Ishikawa (cell line): ENCODE measurements around the gene POLD3.

Experiments
- CEBPB ChIP-seq: IDR thresholded peaks from 2 replicates; pipeline ENCODE4 v1.6.1; 2012
- CREB1 ChIP-seq: IDR thresholded peaks from 2 replicates; pipeline ENCODE4 v1.6.1; 2012; ENCODE audit warnings: low read depth
- EP300 ChIP-seq: IDR thresholded peaks from 2 replicates; pipeline ENCODE4 v1.6.1; 2012; ENCODE audit warnings: borderline replicate concordance
- MAX ChIP-seq: IDR thresholded peaks from 2 replicates; pipeline ENCODE4 v1.6.1; 2012
- RAD21 ChIP-seq: IDR thresholded peaks from 2 replicates; pipeline ENCODE4 v1.6.1; 2012; ENCODE audit warnings: low read depth
- REST ChIP-seq: IDR thresholded peaks from 2 replicates; pipeline ENCODE4 v1.6.1; 2012; ENCODE audit warnings: low read depth, mild to moderate bottlenecking
- TAF1 ChIP-seq: IDR thresholded peaks from 2 replicates; pipeline ENCODE4 v1.6.1; 2012; ENCODE audit warnings: low read depth, mild to moderate bottlenecking
- TCF12 ChIP-seq: IDR thresholded peaks from 2 replicates; pipeline ENCODE4 v1.6.1; 2012; ENCODE audit warnings: low read depth
- USF1 ChIP-seq: IDR thresholded peaks from 2 replicates; pipeline ENCODE4 v1.6.1; 2012
- YY1 ChIP-seq: IDR thresholded peaks from 2 replicates; pipeline ENCODE4 v1.6.1; 2012; ENCODE audit warnings: low read depth
- ZBTB7A ChIP-seq: IDR thresholded peaks from 2 replicates; pipeline ENCODE4 v1.6.1; 2012; ENCODE audit warnings: low read depth

DNA sequence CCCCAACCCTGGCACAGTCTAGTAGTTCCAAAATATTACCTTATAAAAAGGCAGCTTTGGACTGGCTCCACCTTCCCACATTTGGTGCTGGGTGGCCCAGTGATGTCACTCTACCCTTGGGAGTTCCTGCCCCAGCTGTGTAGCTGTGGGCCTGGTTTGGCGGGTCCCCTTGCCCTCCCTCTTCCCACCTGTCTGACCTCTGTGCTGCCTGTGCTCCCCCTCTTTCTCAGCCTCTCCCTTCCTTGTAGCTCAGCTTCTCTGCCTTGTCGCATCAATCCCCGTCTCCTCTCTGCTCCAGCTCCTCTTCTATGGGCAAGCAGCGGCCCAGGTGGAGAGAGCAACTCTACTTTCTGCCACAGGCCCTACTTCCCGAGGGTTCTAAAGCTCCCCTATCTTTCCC, 84.2 kb downstream of the POLD3 start:
- TF ChIP-seq CEBPB = no peak
- TF ChIP-seq REST = no peak
- no peak for TF ChIP-seq TCF12
- no peak for TF ChIP-seq EP300
- no peak for TF ChIP-seq RAD21
- TF ChIP-seq CREB1 = no peak
- TF ChIP-seq YY1 = no peak
- TF ChIP-seq MAX = no peak
- TF ChIP-seq ZBTB7A = no peak
- no peak for TF ChIP-seq TAF1
- no peak for TF ChIP-seq USF1
